T-helper 17 cell (primary cell): ENCODE results near the gene HCAR1. TPM values are rescaled to one million over a fixed set of nuclear protein-coding genes. Genes with fewer than 3 reads are reported as not detected.
"Not testable (repeated sequence)": the region's sequence is repeated elsewhere in the genome, so short reads cannot be mapped to it uniquely, and the experiment has no call there.

Source experiments
- ATAC-seq: fragments of 150-1000 bp; cut with Tn5 transposase; 2 replicates; pipeline ENCODE4 v1.10.0; 2021; ENCODE audit warnings: mild to moderate bottlenecking, moderate library complexity
- DNase-seq, 3 donors: peaks; one replicate each; pipeline versions ENCODE4 v3.0.0 to v3.0.0-alpha.2; 2020 to 2021
- H3K9me3 ChIP-seq: one replicate; pipeline ENCODE4 v1.7.0; 2013; ENCODE audit warnings: low read length, mild to moderate bottlenecking; ENCODE audit not compliant: control insufficient read depth, poor library complexity, severe bottlenecking
- H3K27ac Mint-ChIP-seq: one replicate; pipeline ENCODE4 v1.8.0; 2022; ENCODE audit warnings: mild to moderate bottlenecking, moderate library complexity, mixed read lengths
- H3K27me3 Mint-ChIP-seq: one replicate; pipeline ENCODE4 v1.8.0; 2022; ENCODE audit warnings: mixed read lengths
- H3K36me3 Mint-ChIP-seq: one replicate; pipeline ENCODE4 v1.8.0; 2022; ENCODE audit warnings: low read depth, mixed read lengths
- H3K4me1 Mint-ChIP-seq: one replicate; pipeline ENCODE4 v1.8.0; 2022; ENCODE audit warnings: mild to moderate bottlenecking, mixed read lengths
- H3K4me3 Mint-ChIP-seq: one replicate; pipeline ENCODE4 v1.8.0; 2022; ENCODE audit warnings: mild to moderate bottlenecking, moderate library complexity, mixed read lengths
- total RNA-seq, 4 donors: library from RNA in 2 of 4; stranded (reverse) in 2 of 4; gene quantifications; one replicate each; pipeline ENCODE4 v1.2.3 and lab custom pipeline; 2022 to 2026

Gene HCAR1
- total RNA-seq (not detected), total RNA-seq (lab: John Stamatoyannopoulos, UW) (0.08 to 0.46 reads per million in 2 donors)

GRCh38 chr12:122730215-122731014, at the start of gene HCAR1:
Gene HCAR1 (minus strand): TSS chr12:122730844. CDS start chr12:122730339, 505 bp downstream.
- ATAC-seq = peak; percentile 53
- peaks cover 23% of the 10 kb centered on the region for H3K27me3 Mint-ChIP-seq
- peak within 1 kb of the TSS; percentile 70 for H3K4me3 Mint-ChIP-seq
- H3K4me1 Mint-ChIP-seq = peaks cover 18% of the 10 kb centered on the region
- H3K36me3 Mint-ChIP-seq = no peaks in the 10 kb centered on the region
- no peak for DNase-seq
- no peaks in the 10 kb centered on the region for H3K9me3 ChIP-seq
- no peak within 1 kb of the TSS for H3K27ac Mint-ChIP-seq

- ATAC-seq (no peak), DNase-seq (no peak)
- no peaks in the 10 kb centered on the region for H3K27me3 Mint-ChIP-seq
- no peaks in the 10 kb centered on the region for H3K9me3 ChIP-seq
- H3K36me3 Mint-ChIP-seq = peaks cover 13% of the 10 kb centered on the region
- peaks cover 50% of the 10 kb centered on the region for H3K4me1 Mint-ChIP-seq
- H3K27ac Mint-ChIP-seq = peak overlapping the region; percentile 84
- H3K4me3 Mint-ChIP-seq = no peak overlapping the region
Observed at GRCh38 chr12:122757568-122757967, 26.9 kb upstream of the HCAR1 start.

GRCh38 chr12:122754790-122755189, 24.1 kb upstream of the HCAR1 start:
- Mint-ChIP-seq H3K4me1 (peaks cover 49% of the 10 kb centered on the region), H3K27me3 (no peaks in the 10 kb centered on the region), H3K27ac (peak overlapping the region; percentile 95), H3K36me3 (peaks cover 13% of the 10 kb centered on the region), H3K4me3 (no peak overlapping the region)
- DNase-seq (no peak), ATAC-seq (no peak)
- no peaks in the 10 kb centered on the region for H3K9me3 ChIP-seq

GRCh38 chr12:122753319-122753650, 22.6 kb upstream of the HCAR1 start:
- ATAC-seq = no peak
- Mint-ChIP-seq H3K27ac (peak overlapping the region; percentile 95), H3K4me1 (peaks cover 45% of the 10 kb centered on the region), H3K4me3 (peak overlapping the region; percentile 98), H3K27me3 (no peaks in the 10 kb centered on the region), H3K36me3 (peaks cover 13% of the 10 kb centered on the region)
- no peaks in the 10 kb centered on the region for H3K9me3 ChIP-seq
- no peak for DNase-seq

GRCh38 chr12:122752464-122753318, 22.0 kb upstream of the HCAR1 start, which contains the start of gene DENR:
Gene DENR (plus strand): TSS chr12:122752824. CDS start chr12:122753702, 878 bp downstream.
- H3K9me3 ChIP-seq = no peaks in the 10 kb centered on the region
- DNase-seq = peak; percentile 99 to 100 (median 100)
- Mint-ChIP-seq H3K4me1 (peaks cover 44% of the 10 kb centered on the region), H3K4me3 (peak within 1 kb of the TSS; percentile 98), H3K27ac (peak within 1 kb of the TSS; percentile 95), H3K27me3 (no peaks in the 10 kb centered on the region), H3K36me3 (peaks cover 13% of the 10 kb centered on the region)
- peak; percentile 95 for ATAC-seq

GRCh38 chr12:122750781-122751515, 20.3 kb upstream of the HCAR1 start:
- not testable (repeated sequence) for H3K27me3 Mint-ChIP-seq, DNase-seq, H3K36me3 Mint-ChIP-seq, H3K9me3 ChIP-seq, ATAC-seq
- Mint-ChIP-seq H3K4me1 (peaks cover 30% of the 10 kb centered on the region), H3K4me3 (peak overlapping the region; percentile 98), H3K27ac (peak overlapping the region; percentile 95)

GRCh38 chr12:122749569-122750332, 19.1 kb upstream of the HCAR1 start:
- ATAC-seq = no peak
- H3K4me3 Mint-ChIP-seq = peak overlapping the region; percentile 9
- no peaks in the 10 kb centered on the region for H3K9me3 ChIP-seq
- peaks cover 5% of the 10 kb centered on the region for H3K36me3 Mint-ChIP-seq
- H3K27ac Mint-ChIP-seq = no peak overlapping the region
- no peaks in the 10 kb centered on the region for H3K27me3 Mint-ChIP-seq
- DNase-seq = no peak
- H3K4me1 Mint-ChIP-seq = peaks cover 23% of the 10 kb centered on the region

- no peak overlapping the region for H3K27ac Mint-ChIP-seq
- H3K4me3 Mint-ChIP-seq = no peak overlapping the region
- no peaks in the 10 kb centered on the region for H3K9me3 ChIP-seq
- DNase-seq (no peak), ATAC-seq (no peak)
- peaks cover 6% of the 10 kb centered on the region for H3K4me1 Mint-ChIP-seq
- H3K36me3 Mint-ChIP-seq = no peaks in the 10 kb centered on the region
- H3K27me3 Mint-ChIP-seq = no peaks in the 10 kb centered on the region
Observed at GRCh38 chr12:122747224-122748135, 16.8 kb upstream of the HCAR1 start.

GRCh38 chr12:122743895-122744525, 13.4 kb upstream of the HCAR1 start:
- no peaks in the 10 kb centered on the region for H3K9me3 ChIP-seq
- no peak for DNase-seq
- Mint-ChIP-seq H3K4me3 (no peak overlapping the region), H3K4me1 (no peaks in the 10 kb centered on the region), H3K27me3 (no peaks in the 10 kb centered on the region), H3K27ac (no peak overlapping the region), H3K36me3 (no peaks in the 10 kb centered on the region)
- no peak for ATAC-seq

GRCh38 chr12:122740351-122740750, 9.7 kb upstream of the HCAR1 start:
- Mint-ChIP-seq H3K4me1 (no peaks in the 10 kb centered on the region), H3K27ac (no peak overlapping the region), H3K36me3 (no peaks in the 10 kb centered on the region), H3K27me3 (no peaks in the 10 kb centered on the region), H3K4me3 (no peak overlapping the region)
- no peaks in the 10 kb centered on the region for H3K9me3 ChIP-seq
- DNase-seq (no peak), ATAC-seq (no peak)

- no peaks in the 10 kb centered on the region for H3K9me3 ChIP-seq
- Mint-ChIP-seq H3K4me3 (no peak overlapping the region), H3K27ac (no peak overlapping the region), H3K36me3 (no peaks in the 10 kb centered on the region), H3K4me1 (no peaks in the 10 kb centered on the region), H3K27me3 (no peaks in the 10 kb centered on the region)
- ATAC-seq (no peak), DNase-seq (no peak)
Observed at GRCh38 chr12:122738571-122738970, 7.9 kb upstream of the HCAR1 start.
